ENCODE results near the gene TSEN15. TPM values are rescaled to one million over a fixed set of nuclear protein-coding genes. Genes with fewer than 3 reads are reported as not detected.

Gene TSEN15
- total and polyA plus RNA-seq, 9 of the 15 experiments (the other 6 are each of a cell fraction or from before 2014, with no cell fraction given) = 25.6 to 121 (median 91.3) TPM

DNA sequence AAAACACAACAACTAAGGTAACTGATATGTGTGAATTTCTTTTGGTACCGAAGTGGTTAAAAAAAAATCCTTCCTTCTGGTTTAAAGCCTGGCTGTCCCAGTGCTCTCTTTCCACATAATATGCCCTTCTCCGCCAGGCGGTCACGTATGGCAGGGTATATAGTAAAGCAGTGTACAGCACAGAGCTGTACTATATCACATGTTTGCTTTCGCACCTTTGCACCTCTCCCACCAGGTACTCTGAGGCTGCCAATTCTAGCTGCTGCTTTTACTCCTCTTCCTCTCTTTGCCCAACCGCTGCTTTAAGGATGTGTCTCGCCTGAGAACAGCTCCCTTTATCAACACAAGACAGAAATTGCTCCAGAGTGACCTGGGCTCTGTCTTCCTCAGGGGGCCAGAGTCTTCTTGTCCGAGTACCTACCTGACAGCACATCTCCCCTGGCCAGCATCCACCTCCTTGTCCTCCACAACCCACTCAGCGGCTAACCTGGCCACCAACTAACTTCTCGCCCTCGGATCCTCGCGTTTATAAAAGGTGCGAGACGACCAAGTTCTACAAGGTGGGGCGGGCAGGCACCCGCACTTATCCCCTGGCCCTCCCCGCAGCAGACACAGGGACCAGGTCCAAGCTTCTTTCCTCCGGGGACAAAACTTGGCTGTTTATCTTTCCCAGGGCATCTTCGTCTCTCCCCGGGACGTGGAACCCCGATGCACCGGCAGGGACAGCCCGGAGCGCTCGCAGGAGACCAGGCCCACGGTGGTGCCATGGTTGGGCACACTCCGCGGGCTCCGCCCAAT, 15.6 kb upstream of the TSEN15 start (continued):
- TF ChIP-seq XRCC5 (IDR thresholded peaks at IDR 0.05; ENCODE audit: low read depth, low read length) = no peak; the same call in 1 of the 2 replicates
- TF ChIP-seq XRCC4 (IDR thresholded peaks at IDR 0.05; ENCODE audit: extremely low read depth, insufficient read depth, insufficient read length) = no peak
- TF ChIP-seq ZNF639 (CRISPR knock-in tag; conservative IDR thresholded peaks at IDR 0.05 in 1 of 2, IDR thresholded peaks at IDR 0.05 in 1 of 2) = no peak
- TF ChIP-seq TAF15 (IDR thresholded peaks at IDR 0.05; ENCODE audit: low read depth, low read length) = no peak
- TF ChIP-seq HNRNPUL1 (IDR thresholded peaks at IDR 0.05; ENCODE audit: low read length) = no peak
- no peak for TF ChIP-seq IFI16 (CRISPR knock-in tag; IDR thresholded peaks at IDR 0.05)
- no peak for TF ChIP-seq ZKSCAN1 (IDR thresholded peaks at IDR 0.05; ENCODE audit: low read depth, low read length)
- TF ChIP-seq ELF2 (CRISPR knock-in tag; IDR thresholded peaks at IDR 0.05) = no peak
- TF ChIP-seq, protein P1, sequence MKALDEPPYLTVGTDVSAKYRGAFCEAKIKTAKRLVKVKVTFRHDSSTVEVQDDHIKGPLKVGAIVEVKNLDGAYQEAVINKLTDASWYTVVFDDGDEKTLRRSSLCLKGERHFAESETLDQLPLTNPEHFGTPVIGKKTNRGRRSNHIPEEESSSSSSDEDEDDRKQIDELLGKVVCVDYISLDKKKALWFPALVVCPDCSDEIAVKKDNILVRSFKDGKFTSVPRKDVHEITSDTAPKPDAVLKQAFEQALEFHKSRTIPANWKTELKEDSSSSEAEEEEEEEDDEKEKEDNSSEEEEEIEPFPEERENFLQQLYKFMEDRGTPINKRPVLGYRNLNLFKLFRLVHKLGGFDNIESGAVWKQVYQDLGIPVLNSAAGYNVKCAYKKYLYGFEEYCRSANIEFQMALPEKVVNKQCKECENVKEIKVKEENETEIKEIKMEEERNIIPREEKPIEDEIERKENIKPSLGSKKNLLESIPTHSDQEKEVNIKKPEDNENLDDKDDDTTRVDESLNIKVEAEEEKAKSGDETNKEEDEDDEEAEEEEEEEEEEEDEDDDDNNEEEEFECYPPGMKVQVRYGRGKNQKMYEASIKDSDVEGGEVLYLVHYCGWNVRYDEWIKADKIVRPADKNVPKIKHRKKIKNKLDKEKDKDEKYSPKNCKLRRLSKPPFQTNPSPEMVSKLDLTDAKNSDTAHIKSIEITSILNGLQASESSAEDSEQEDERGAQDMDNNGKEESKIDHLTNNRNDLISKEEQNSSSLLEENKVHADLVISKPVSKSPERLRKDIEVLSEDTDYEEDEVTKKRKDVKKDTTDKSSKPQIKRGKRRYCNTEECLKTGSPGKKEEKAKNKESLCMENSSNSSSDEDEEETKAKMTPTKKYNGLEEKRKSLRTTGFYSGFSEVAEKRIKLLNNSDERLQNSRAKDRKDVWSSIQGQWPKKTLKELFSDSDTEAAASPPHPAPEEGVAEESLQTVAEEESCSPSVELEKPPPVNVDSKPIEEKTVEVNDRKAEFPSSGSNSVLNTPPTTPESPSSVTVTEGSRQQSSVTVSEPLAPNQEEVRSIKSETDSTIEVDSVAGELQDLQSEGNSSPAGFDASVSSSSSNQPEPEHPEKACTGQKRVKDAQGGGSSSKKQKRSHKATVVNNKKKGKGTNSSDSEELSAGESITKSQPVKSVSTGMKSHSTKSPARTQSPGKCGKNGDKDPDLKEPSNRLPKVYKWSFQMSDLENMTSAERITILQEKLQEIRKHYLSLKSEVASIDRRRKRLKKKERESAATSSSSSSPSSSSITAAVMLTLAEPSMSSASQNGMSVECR (CRISPR knock-in tag; IDR thresholded peaks at IDR 0.05) = no peak; the same call in none of the 2 replicates
- no peak for TF ChIP-seq SOX6 (IDR thresholded peaks at IDR 0.05)
- TF ChIP-seq ATF2 (CRISPR knock-in tag; IDR thresholded peaks at IDR 0.05) = no peak
- no peak for TF ChIP-seq ZNF507 (tag; conservative IDR thresholded peaks at IDR 0.05)
- no peak for TF ChIP-seq ZFPM2 (CRISPR knock-in tag; IDR thresholded peaks at IDR 0.05)
- TF ChIP-seq, protein P2, sequence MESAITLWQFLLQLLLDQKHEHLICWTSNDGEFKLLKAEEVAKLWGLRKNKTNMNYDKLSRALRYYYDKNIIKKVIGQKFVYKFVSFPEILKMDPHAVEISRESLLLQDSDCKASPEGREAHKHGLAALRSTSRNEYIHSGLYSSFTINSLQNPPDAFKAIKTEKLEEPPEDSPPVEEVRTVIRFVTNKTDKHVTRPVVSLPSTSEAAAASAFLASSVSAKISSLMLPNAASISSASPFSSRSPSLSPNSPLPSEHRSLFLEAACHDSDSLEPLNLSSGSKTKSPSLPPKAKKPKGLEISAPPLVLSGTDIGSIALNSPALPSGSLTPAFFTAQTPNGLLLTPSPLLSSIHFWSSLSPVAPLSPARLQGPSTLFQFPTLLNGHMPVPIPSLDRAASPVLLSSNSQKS (CRISPR knock-in tag; IDR thresholded peaks at IDR 0.05) = no peak
- no peak for TF ChIP-seq MBD1 (CRISPR knock-in tag; IDR thresholded peaks at IDR 0.05)
- TF ChIP-seq KLF16 (IDR thresholded peaks at IDR 0.05) = no peak
- no peak for TF ChIP-seq RB1 (IDR thresholded peaks at IDR 0.05; ENCODE audit: low read depth)
- no peak for TF ChIP-seq NR4A1 (CRISPR knock-in tag; IDR thresholded peaks at IDR 0.05)
- TF ChIP-seq NR4A1 (tag; IDR thresholded peaks at IDR 0.05) = no peak

All from K562 (cell line).